C4-2B (cell line): ENCODE results near the gene NAV3.

Experiments used
- ZFX ChIP-seq: fragments of 450-650 bp; IDR thresholded peaks from 2 replicates; pipeline ENCODE4 v1.6.1; 2017
- TF ChIP-seq, protein P1 (sequence below): fragments of 450-650 bp; conservative IDR thresholded peaks from 2 replicates; pipeline ENCODE4 v1.5.1; 2017; ENCODE audit warnings: mild to moderate bottlenecking

- TF ChIP-seq, protein P1, sequence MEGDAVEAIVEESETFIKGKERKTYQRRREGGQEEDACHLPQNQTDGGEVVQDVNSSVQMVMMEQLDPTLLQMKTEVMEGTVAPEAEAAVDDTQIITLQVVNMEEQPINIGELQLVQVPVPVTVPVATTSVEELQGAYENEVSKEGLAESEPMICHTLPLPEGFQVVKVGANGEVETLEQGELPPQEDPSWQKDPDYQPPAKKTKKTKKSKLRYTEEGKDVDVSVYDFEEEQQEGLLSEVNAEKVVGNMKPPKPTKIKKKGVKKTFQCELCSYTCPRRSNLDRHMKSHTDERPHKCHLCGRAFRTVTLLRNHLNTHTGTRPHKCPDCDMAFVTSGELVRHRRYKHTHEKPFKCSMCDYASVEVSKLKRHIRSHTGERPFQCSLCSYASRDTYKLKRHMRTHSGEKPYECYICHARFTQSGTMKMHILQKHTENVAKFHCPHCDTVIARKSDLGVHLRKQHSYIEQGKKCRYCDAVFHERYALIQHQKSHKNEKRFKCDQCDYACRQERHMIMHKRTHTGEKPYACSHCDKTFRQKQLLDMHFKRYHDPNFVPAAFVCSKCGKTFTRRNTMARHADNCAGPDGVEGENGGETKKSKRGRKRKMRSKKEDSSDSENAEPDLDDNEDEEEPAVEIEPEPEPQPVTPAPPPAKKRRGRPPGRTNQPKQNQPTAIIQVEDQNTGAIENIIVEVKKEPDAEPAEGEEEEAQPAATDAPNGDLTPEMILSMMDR, result no peak
- TF ChIP-seq ZFX, result no peak
Observed at GRCh38 chr12:78143717-78144116, 313.0 kb downstream of the NAV3 start.
